Endothelial cell (in vitro differentiated cells): ENCODE measurements around the gene ING5. TPM values are rescaled to one million over a fixed set of nuclear protein-coding genes. Genes with fewer than 3 reads are reported as not detected.

Experiments
- DNase-seq: peaks from one replicate; pipeline ENCODE4 v3.0.0; 2021; ENCODE audit warnings: low spot score
- H3K27ac Mint-ChIP-seq: one replicate; pipeline ENCODE4 v1.8.0; 2021; ENCODE audit warnings: mixed read lengths, inconsistent platforms; ENCODE audit not compliant: unreplicated experiment
- H3K27me3 Mint-ChIP-seq: one replicate; pipeline ENCODE4 v1.8.0; 2021; ENCODE audit warnings: mild to moderate bottlenecking, moderate library complexity, mixed read lengths, inconsistent platforms; ENCODE audit not compliant: unreplicated experiment
- H3K36me3 Mint-ChIP-seq: one replicate; pipeline ENCODE4 v1.8.0; 2021; ENCODE audit warnings: mild to moderate bottlenecking, low read depth, mixed read lengths, inconsistent platforms; ENCODE audit not compliant: unreplicated experiment
- H3K4me1 Mint-ChIP-seq: one replicate; pipeline ENCODE4 v1.8.0; 2021; ENCODE audit warnings: mild to moderate bottlenecking, mixed read lengths, inconsistent platforms; ENCODE audit not compliant: unreplicated experiment
- H3K4me3 Mint-ChIP-seq: one replicate; pipeline ENCODE4 v1.8.0; 2021; ENCODE audit warnings: mild to moderate bottlenecking, mixed read lengths, inconsistent platforms; ENCODE audit not compliant: unreplicated experiment
- H3K9me3 Mint-ChIP-seq: one replicate; pipeline ENCODE4 v1.8.0; 2021; ENCODE audit warnings: mixed read lengths, inconsistent platforms; ENCODE audit not compliant: unreplicated experiment
- total RNA-seq: library from RNA; stranded (reverse); fragmentation: NEBNext Ultra II Directional; extraction: Animal tissue kit (Norgen Biotek cat#: 25700); gene quantifications from one replicate; pipeline ENCODE4 v1.2.1, GENCODE V29; 2021; ENCODE audit not compliant: unreplicated experiment
- TF ChIP-seq, protein P1 (sequence below): fragments of 200-600 bp; sonication (generic); IDR thresholded peaks from one replicate; pipeline ENCODE4 v1.5.0; 2021; ENCODE audit warnings: antibody characterized with exemption; ENCODE audit not compliant: unreplicated experiment

ING5 gene
- total RNA-seq, 1 donor from 2014 or later, result 19.9 TPM

DNA sequence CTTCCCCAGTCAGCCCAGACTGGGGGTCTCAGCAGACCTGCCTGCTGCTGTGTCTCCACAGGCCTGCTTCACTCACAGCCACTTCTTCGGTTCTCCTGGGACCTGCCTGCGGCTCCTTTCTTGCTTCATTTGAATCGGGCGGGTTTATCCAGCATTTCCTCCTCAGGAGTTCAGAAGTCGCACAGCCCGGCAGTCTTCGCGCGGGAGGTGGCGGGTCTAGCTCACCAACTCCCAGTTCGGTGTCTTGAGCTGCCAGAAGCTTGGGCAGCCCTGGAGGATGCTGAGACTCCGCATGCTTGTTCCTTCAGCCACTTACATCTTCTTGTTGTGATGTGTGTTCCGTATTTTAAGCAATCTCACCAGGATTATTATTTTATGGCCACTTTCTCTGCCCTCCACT is 43.4 kb downstream of the ING5 start:
- Mint-ChIP-seq H3K36me3 (peaks cover 18% of the 10 kb centered on the region), H3K4me3 (peak overlapping the region; percentile 44), H3K27me3 (peaks cover 1% of the 10 kb centered on the region), H3K27ac (no peak overlapping the region), H3K9me3 (no peaks in the 10 kb centered on the region), H3K4me1 (no peaks in the 10 kb centered on the region)
- DNase-seq, result no peak
- TF ChIP-seq, protein P1, sequence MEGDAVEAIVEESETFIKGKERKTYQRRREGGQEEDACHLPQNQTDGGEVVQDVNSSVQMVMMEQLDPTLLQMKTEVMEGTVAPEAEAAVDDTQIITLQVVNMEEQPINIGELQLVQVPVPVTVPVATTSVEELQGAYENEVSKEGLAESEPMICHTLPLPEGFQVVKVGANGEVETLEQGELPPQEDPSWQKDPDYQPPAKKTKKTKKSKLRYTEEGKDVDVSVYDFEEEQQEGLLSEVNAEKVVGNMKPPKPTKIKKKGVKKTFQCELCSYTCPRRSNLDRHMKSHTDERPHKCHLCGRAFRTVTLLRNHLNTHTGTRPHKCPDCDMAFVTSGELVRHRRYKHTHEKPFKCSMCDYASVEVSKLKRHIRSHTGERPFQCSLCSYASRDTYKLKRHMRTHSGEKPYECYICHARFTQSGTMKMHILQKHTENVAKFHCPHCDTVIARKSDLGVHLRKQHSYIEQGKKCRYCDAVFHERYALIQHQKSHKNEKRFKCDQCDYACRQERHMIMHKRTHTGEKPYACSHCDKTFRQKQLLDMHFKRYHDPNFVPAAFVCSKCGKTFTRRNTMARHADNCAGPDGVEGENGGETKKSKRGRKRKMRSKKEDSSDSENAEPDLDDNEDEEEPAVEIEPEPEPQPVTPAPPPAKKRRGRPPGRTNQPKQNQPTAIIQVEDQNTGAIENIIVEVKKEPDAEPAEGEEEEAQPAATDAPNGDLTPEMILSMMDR, result no peak

DNA sequence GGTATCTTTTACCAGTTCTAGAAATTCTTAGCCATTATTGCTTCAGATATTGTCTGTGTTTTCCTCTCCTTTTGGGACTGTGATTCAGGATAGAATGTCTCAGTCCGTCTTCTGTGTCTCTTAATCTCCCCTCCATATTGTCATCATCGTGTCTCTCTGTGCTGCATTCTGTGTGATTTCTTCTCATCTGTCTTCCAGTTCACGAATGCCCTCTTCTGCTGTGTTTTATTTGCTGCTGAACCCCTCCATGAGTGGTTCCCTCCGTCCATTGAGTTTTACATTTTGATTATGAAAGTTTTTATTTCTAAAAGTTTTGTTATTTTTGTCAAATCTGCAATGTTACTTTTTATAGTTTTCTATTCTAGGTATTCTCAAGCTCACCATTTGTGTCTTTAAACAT is 44.2 kb downstream of the ING5 start:
- Mint-ChIP-seq H3K36me3 (peaks cover 18% of the 10 kb centered on the region), H3K9me3 (no peaks in the 10 kb centered on the region), H3K27ac (no peak overlapping the region), H3K4me1 (peaks cover 4% of the 10 kb centered on the region), H3K27me3 (peaks cover 4% of the 10 kb centered on the region), H3K4me3 (peak overlapping the region; percentile 21)
- TF ChIP-seq, protein P1, result no peak
- DNase-seq, result no peak

DNA sequence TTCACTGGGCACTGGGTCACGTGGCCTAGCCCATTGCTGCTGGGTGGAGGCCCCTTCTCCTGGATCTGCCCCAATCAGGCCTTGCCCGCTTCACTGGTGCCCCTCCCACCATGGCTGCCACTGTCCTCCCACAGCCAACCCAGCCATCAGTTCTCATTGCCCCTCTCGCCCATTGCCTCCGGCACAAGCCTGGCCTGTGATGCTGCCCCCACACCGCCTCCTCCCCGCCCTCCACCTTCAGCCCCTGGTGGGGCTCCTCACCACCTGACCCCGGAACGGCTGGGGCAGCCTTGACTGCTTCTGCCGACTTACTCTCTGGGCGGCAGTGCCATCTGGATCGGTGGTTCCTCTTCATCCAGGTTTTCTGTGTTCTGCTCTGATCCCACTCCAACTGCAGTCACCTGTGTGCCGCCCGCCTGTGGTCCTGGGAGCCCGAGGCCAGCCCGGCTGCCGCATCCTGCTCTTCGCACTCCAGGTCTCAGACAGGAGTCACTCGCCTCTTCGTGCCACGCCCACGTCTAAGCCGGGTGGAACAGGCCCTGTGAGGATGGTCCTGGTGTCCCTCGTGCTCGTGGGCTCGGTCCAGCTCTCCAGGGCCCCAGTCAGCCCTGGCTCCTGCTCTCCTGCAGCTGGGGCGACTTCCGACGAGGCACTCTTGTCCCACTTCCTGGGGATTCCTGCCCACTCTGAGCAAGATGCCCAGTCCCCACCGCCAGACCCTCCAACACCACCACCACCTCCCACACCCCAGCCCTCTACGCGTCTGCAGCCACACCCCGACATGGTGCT is 46.8 kb downstream of the ING5 start:
- no peaks in the 10 kb centered on the region for H3K9me3 Mint-ChIP-seq
- no peak overlapping the region for H3K27ac Mint-ChIP-seq
- DNase-seq, result no peak
- H3K4me1 Mint-ChIP-seq, result peaks cover 4% of the 10 kb centered on the region
- peaks cover 7% of the 10 kb centered on the region for H3K27me3 Mint-ChIP-seq
- peaks cover 18% of the 10 kb centered on the region for H3K36me3 Mint-ChIP-seq
- TF ChIP-seq, protein P1, result no peak
- H3K4me3 Mint-ChIP-seq, result no peak overlapping the region

DNA sequence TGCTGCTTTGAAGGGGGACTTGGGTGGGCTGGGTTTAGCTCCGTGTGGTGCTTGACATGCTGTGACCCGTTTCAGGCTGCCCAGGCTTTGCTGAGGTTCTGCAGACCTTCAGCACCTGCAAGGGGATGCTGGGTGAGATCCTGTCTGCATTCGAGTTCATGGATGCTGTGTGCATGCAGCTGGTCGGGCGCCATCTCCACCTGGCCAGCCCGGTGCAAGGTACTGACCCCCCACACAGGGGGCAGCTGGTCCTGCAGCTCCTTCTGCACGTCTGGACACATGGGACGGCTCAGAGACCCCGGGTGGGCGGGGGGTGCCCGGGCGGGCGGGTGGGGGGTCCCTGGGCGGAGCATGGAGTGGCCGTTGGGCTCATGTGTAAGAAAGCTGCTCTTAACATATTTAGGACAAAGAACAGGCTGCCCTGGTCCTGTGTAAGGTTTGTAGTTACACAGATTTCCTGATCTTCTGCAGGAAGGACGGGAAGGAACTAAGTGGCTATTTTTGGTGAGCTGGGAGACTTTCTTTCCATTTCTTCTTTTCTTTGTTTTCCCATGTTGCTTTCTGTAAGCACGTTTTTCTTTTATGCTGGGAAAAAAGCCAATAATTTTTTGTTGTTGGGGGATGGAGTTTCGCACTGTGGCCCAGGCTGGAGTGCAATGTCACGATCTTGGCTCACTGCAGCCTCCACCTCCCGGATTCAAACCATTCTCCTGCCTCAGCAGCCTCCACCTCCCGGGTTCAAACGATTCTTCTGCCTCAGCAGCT is 48.4 kb downstream of the ING5 start:
- Mint-ChIP-seq H3K27me3 (peaks cover 7% of the 10 kb centered on the region), H3K9me3 (no peaks in the 10 kb centered on the region), H3K4me3 (no peak overlapping the region), H3K4me1 (peaks cover 4% of the 10 kb centered on the region), H3K36me3 (peaks cover 17% of the 10 kb centered on the region), H3K27ac (no peak overlapping the region)
- TF ChIP-seq, protein P1, result no peak
- no peak for DNase-seq

DNA sequence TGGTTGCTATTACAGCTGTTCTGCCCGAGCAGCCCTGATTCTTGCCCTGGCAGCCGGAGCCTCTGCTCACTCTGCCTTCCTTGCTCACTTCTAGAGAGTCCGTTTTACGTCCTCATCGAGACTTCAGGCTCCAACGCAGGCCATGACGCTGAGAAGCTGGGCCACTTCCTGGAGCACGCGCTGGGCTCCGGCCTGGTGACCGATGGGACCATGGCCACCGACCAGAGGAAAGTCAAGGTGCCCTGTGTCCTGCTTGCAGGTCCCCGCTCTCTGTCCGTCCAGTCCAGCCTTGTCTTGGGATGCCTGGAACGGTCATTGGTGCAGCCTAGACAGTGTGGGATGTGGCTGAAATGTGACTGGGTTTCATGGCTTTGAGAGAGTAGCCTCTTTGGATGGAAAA is 49.3 kb downstream of the ING5 start:
- Mint-ChIP-seq H3K27me3 (peaks cover 7% of the 10 kb centered on the region), H3K27ac (no peak overlapping the region), H3K36me3 (peaks cover 8% of the 10 kb centered on the region), H3K4me1 (peaks cover 4% of the 10 kb centered on the region), H3K9me3 (no peaks in the 10 kb centered on the region), H3K4me3 (no peak overlapping the region)
- no peak for DNase-seq
- TF ChIP-seq, protein P1, result no peak
